ENCODE measurements around the gene CDK14.

The CDK14 gene

DNA sequence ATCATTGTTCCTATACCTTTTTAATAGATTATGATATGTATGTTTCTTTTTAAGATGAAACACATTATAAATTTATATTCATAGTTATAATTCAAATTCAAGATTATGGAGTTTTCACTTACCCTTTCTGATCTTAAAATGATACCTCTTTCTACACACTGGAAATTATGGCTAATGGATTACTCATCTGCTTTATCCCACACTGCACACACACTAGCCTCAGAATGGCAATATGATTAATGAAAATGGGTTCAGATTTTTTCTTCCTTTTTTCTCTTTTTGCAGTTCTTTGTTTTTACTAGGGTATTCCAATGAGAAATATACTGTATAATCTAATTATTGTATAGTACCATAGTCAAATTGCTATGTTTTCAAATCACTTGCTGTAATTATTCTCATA, 585.8 kb downstream of the CDK14 start:
- H3F3A ChIP-seq (ENCODE audit: low read depth), result no peaks in the 10 kb centered on the region
- no peaks in the 10 kb centered on the region for H3K27me3 ChIP-seq (ENCODE audit: insufficient read depth, low read length, poor library complexity, severe bottlenecking)
- no peak overlapping the region for H2AFZ ChIP-seq (ENCODE audit: low read length)
- H3K4me1 ChIP-seq (ENCODE audit: insufficient read depth, low read length, poor library complexity, severe bottlenecking), result no peaks in the 10 kb centered on the region
- no peak for TF ChIP-seq EZH2phosphoT487 (IDR thresholded peaks at IDR 0.05; ENCODE audit: borderline replicate concordance)
- H3K9me2 ChIP-seq (replicated peaks; ENCODE audit: low read depth, low read length), result no peaks in the 10 kb centered on the region
- H3K9me3 ChIP-seq (ENCODE audit: insufficient read depth, low read depth, low read length), result no peaks in the 10 kb centered on the region
- no peak overlapping the region for H3K4me3 ChIP-seq (ENCODE audit: low read length, poor library complexity, severe bottlenecking)
- H3K4me2 ChIP-seq (ENCODE audit: low read depth, low read length, poor library complexity, severe bottlenecking), result no peak overlapping the region
- no peak overlapping the region for H3K9ac ChIP-seq (ENCODE audit: low read depth, low read length, poor library complexity, severe bottlenecking)
- no peaks in the 10 kb centered on the region for H3K79me2 ChIP-seq (ENCODE audit: insufficient read depth, low read length)
- no peaks in the 10 kb centered on the region for H3K36me3 ChIP-seq (ENCODE audit: insufficient read depth, low read length)
- H4K20me1 ChIP-seq (ENCODE audit: insufficient read depth, low read length, poor library complexity, severe bottlenecking), result no peaks in the 10 kb centered on the region

GRCh38 chr7:91182819-91183764, 587.0 kb downstream of the CDK14 start:
- Histone ChIP-seq H3K27me3 (ENCODE audit: insufficient read depth, low read length, poor library complexity, severe bottlenecking) (no peaks in the 10 kb centered on the region), H3K36me3 (ENCODE audit: insufficient read depth, low read length) (no peaks in the 10 kb centered on the region), H2AFZ (ENCODE audit: low read length) (no peak overlapping the region), H3K4me3 (ENCODE audit: low read length, poor library complexity, severe bottlenecking) (no peak overlapping the region), H3K4me1 (ENCODE audit: insufficient read depth, low read length, poor library complexity, severe bottlenecking) (no peaks in the 10 kb centered on the region), H3K4me2 (ENCODE audit: low read depth, low read length, poor library complexity, severe bottlenecking) (no peak overlapping the region), H3K9me2 (replicated peaks; ENCODE audit: low read depth, low read length) (no peaks in the 10 kb centered on the region), H3K9ac (ENCODE audit: low read depth, low read length, poor library complexity, severe bottlenecking) (no peak overlapping the region), H4K20me1 (ENCODE audit: insufficient read depth, low read length, poor library complexity, severe bottlenecking) (no peaks in the 10 kb centered on the region), H3F3A (ENCODE audit: low read depth) (no peaks in the 10 kb centered on the region), H3K79me2 (ENCODE audit: insufficient read depth, low read length) (no peaks in the 10 kb centered on the region), H3K9me3 (ENCODE audit: insufficient read depth, low read depth, low read length) (no peaks in the 10 kb centered on the region)
- no peak for TF ChIP-seq CTCF (conservative IDR thresholded peaks at IDR 0.05; ENCODE audit: low read length)
- TF ChIP-seq EZH2phosphoT487 (IDR thresholded peaks at IDR 0.05; ENCODE audit: borderline replicate concordance), result no peak

- TF ChIP-seq EZH2phosphoT487 (IDR thresholded peaks at IDR 0.05; ENCODE audit: borderline replicate concordance) (no peak), CTCF (conservative IDR thresholded peaks at IDR 0.05; ENCODE audit: low read length) (no peak)
- H3K4me2 ChIP-seq (ENCODE audit: low read depth, low read length, poor library complexity, severe bottlenecking), result no peak overlapping the region
- no peak overlapping the region for H3K4me3 ChIP-seq (ENCODE audit: low read length, poor library complexity, severe bottlenecking)
- H3K36me3 ChIP-seq (ENCODE audit: insufficient read depth, low read length), result no peaks in the 10 kb centered on the region
- no peaks in the 10 kb centered on the region for H3K4me1 ChIP-seq (ENCODE audit: insufficient read depth, low read length, poor library complexity, severe bottlenecking)
- H3K79me2 ChIP-seq (ENCODE audit: insufficient read depth, low read length), result no peaks in the 10 kb centered on the region
- H3K27me3 ChIP-seq (ENCODE audit: insufficient read depth, low read length, poor library complexity, severe bottlenecking), result no peaks in the 10 kb centered on the region
- H3F3A ChIP-seq (ENCODE audit: low read depth), result no peaks in the 10 kb centered on the region
- H3K9me2 ChIP-seq (replicated peaks; ENCODE audit: low read depth, low read length), result no peaks in the 10 kb centered on the region
- no peak overlapping the region for H2AFZ ChIP-seq (ENCODE audit: low read length)
- H3K9ac ChIP-seq (ENCODE audit: low read depth, low read length, poor library complexity, severe bottlenecking), result no peak overlapping the region
- H3K9me3 ChIP-seq (ENCODE audit: insufficient read depth, low read depth, low read length), result no peaks in the 10 kb centered on the region
- no peaks in the 10 kb centered on the region for H4K20me1 ChIP-seq (ENCODE audit: insufficient read depth, low read length, poor library complexity, severe bottlenecking)
Observed at GRCh38 chr7:91185771-91186170, 589.6 kb downstream of the CDK14 start.

All from Loucy (cell line).